Hippocampal formation (tissue), 2 donors: ENCODE data around the gene LRRC56.

Experiments used
- DNase-seq, 2 donors: peaks; one replicate each; lab custom pipeline; 2025; lab: John Stamatoyannopoulos, UW

LRRC56 gene, protein sequence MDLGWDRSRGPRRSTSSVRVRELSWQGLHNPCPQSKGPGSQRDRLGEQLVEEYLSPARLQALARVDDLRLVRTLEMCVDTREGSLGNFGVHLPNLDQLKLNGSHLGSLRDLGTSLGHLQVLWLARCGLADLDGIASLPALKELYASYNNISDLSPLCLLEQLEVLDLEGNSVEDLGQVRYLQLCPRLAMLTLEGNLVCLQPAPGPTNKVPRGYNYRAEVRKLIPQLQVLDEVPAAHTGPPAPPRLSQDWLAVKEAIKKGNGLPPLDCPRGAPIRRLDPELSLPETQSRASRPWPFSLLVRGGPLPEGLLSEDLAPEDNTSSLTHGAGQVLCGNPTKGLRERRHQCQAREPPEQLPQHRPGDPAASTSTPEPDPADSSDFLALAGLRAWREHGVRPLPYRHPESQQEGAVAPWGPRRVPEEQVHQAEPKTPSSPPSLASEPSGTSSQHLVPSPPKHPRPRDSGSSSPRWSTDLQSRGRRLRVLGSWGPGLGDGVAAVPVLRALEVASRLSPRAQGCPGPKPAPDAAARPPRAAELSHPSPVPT

GRCh38 chr11:536841-537621 lies at the start of gene LRRC56:
LRRC56 (plus strand) TSS chr11:537527; CDS start chr11:540685, 3,158 bp downstream.
- peak in 1 of 2 donors; percentile 15 for DNase-seq

- no peak for DNase-seq
Observed at GRCh38 chr11:487571-488021, 49.7 kb upstream of the LRRC56 start.

- no peak for DNase-seq
Observed at GRCh38 chr11:488062-488461, 49.3 kb upstream of the LRRC56 start.

- no peak for DNase-seq
Observed at GRCh38 chr11:488579-488978, 48.7 kb upstream of the LRRC56 start.

GRCh38 chr11:488992-489391 lies 48.3 kb upstream of the LRRC56 start:
- peak in 1 of 2 donors; percentile 23 for DNase-seq

DNA sequence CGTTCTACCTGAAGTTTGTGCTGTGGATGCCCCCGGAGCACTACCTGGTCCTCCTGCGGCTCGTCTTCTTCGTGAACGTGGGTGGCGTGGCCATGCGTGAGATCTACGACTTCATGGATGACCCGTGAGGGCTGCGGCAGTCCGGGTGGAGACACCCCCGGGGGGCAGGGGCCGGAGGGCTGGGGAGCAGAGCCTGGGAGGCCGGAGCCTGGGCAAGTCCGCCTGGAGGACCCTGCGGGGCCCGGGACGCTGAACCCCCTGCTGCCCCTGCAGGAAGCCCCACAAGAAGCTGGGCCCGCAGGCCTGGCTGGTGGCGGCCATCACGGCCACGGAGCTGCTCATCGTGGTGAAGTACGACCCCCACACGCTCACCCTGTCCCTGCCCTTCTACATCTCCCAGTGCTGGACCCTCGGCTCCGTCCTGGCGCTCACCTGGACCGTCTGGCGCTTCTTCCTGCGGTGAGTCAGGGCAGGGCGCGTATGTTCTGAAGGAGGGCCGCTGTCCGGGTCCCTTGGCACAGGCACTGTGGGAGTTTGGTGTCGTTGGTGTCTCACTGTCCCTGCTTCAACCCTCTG lies 47.6 kb upstream of the LRRC56 start:
- no peak for DNase-seq

- no peak for DNase-seq
Observed at GRCh38 chr11:490186-490929, 47.0 kb upstream of the LRRC56 start.

GRCh38 chr11:490930-491260 lies 46.4 kb upstream of the LRRC56 start:
- DNase-seq, result no peak

DNA sequence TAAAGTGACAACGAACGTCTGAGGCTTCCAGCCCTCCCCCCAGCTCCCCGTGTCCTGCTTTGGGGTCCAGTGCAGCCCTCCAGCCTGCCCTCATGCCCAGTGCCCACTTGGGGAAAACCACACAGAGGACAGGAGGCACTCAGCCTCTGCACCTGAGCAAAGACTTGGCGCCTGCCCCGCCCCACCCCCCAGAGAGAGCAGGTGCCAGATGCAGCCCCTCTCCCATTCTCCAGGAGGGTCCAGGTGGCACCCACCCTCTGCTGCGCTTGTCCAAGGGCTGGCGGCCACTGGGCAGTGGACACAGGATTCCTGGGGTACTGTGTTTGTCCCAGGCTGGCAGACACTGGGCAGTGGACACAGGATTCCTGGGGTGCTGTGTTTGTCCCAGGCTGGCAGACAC lies 46.0 kb upstream of the LRRC56 start:
- no peak for DNase-seq

DNA sequence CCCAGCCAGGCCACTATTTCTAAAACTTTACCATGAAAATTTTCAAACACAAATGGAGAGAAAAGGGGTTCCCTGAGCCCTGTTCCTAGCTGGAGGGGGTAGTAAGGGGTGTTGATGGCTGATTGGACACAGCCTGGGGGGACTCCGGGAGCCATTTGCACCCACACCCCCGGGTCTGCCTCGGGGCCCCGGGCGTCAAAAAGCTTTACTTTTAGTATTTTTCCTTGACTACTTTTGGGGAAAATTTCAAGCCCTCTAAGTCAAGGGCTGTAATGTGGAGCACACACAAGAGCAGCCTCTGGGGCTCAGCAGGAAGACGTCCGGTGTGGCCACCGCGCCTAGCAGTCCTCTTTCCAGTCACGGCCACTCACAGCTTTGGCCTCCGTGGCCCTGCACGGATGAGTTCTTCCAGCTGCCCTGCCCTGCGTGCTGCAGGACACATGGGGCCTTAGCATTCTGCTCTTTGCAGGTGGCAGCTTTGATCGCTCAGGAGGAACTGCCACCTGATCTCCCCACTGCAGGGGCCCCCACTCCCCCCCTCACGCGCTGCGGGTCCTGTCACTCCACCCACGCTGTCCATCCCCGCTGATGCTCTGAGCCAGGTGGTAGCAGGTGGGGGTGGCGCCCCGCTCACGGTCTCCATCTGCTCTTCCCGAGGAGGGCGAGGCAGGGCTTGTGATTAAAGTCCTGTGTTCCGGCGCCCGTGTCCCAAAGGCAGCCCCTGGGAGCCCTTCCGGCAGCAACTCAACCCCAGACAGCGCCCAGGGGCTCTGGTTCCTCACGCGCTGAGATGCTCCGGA lies 44.7 kb upstream of the LRRC56 start:
- DNase-seq, result no peak

DNA sequence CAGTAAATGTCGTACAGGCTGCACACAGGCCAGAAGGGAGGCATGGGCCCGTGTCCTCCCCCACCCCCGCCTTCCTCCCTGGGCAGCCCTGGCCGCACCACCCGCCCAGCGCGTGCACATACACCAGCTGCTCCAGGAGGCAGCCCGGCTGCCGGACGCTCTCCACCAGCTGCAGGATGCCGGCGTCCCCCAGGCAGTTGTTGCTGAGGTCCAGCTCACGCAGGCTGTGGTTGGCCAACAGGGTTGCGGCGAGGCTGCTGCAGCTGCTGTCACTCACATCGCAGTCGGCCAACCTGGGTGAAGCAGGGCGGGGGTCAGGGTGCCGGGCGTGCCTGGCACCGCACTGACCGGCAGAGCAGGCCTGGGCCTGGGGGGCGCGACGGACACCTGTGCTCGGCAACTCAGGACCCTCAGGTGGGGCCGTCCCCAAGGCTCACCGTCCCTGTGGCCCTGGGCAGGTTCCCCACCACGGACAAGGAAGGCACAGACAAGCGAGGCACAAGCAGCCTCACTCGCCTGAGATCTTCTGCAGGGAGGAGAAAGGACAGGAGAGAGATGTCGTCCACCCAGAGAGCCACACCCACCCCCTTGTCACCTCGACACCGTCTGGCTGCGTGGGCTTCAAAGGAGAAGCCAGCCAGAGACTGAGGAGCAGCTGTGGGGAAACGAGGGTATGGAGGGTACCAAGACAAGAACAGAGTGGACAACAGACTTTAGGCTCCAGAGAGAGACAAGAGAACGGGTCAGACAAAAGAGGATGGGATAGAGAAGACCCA lies 42.4 kb upstream of the LRRC56 start:
- DNase-seq, result peak; percentile 64 to 83

DNA sequence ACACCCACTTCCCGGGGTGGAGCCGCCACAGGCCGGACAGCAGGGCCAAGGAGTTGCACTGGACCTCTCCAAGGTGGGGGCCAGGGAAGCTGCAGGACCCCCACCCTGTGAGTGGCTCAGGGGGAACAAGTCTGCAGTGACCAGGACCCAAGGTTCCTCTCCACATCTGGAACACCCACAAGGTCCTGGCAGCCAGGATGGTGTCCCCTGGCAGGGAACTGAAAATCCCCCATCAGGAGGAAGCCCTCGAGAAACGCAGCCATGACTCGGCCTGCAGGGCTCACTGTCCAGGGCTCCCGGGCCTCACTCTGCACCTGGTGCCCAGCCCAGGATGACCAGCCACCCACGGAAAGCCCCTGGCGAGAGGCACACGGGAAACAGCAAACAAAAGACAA lies 41.8 kb upstream of the LRRC56 start:
- no peak for DNase-seq

- no peak for DNase-seq
Observed at GRCh38 chr11:496834-497564, 40.3 kb upstream of the LRRC56 start.

GRCh38 chr11:497565-498296 lies 39.6 kb upstream of the LRRC56 start:
- DNase-seq, result no peak

DNA sequence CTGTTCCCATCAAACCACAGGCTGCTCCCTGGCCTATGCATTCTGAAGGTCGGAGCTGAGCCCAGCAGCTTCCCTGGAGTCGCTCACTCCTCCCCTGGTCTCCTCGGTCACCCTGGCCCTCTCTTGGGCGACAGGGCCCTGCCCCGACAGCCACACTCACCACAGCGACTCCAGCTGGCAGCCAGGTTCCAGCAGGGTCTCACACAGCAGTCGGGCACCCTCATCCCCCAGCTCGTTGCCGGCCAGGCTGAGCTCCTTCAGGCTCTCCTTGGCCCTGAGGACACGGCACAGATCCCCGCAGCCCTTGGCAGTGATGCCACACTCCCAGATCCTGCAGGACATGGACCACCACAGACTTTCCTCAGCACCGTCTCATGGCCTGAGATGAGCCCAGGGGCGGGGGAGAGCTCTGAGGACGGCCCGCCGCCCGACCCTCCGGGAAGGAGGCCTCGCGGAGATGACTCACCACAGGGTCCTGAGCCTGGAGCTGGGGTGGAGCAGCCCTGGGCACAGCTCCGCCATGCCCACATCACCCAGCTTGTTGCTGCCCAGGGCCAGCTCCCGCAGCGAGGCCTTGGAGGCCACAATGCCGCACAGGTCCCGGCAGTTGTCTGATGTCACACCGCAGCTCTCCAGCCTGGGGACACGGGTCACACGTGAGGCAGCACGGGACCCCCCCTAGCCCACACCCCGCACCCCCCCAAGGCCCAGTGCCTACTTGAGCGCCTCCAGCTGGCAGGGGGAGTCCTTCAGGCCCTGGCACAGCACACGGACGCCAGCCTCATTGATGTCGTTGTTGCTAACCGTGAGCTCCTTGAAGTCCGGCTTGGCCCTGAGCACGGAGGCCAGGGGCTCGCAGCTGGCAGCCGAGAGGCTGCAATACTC lies 38.8 kb upstream of the LRRC56 start:
- DNase-seq, result no peak

GRCh38 chr11:499201-500076 lies 37.9 kb upstream of the LRRC56 start:
- no peak for DNase-seq
